ENCODE data around the gene SASH1. TPM values are rescaled to one million over a fixed set of nuclear protein-coding genes. Genes with fewer than 3 reads are reported as not detected.

The SASH1 gene
- 10 to 100 TPM; 66.0 to 91.4 (median 88.4) TPM for total RNA-seq (2021; fragmentation: NEBNext Ultra II Directional; extraction: Animal tissue kit (Norgen Biotek cat#: 25700))
- long read RNA-seq, full-length matches to known transcripts = 2 of 44 reads
- long read RNA-seq, partial matches to known transcripts = 13 of 44 reads
- long read RNA-seq, other reads (novel, unspliced or antisense) = 29 of 44 reads

DNA sequence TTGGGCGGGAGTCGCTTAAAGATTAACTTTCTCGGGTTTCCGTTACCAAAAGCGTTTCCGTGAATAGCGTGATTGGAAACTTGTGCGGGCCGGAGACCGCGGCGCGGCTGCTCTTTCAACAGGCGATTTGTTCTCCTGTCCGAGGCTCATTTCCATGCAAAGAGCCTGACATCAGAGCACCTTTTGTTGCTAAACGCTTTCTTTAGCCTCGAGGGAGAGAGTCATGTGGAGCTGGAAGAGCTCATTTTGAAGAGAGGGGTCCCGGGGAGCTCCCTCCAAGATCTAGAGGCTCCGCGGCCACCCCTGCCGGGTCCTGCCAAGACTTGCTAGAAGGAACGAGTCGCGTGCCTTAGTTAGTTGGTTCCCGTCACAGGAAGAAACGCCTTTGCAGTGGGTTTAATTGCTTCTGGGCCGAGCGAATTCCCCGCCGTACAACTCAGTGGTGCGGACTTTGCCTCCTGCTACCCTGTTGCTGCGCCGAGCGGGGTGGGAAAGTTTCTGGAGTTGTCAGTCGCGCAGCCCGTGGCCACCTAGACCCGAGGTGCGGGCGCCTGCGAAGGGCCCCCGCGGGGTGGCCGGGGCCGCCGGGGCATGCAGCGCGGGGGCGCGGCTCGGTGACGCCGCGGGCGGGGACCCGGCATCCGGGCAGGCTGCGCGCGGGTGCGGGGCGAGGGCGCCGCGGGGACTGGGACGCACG is at the start of gene SASH1:
Gene SASH1, plus strand, starts transcription at position 489 of the 697 bp plus-strand sequence. CDS start 230 bp downstream, outside the sequence.
- no peaks in the 10 kb centered on the region; the same call in 1 of the 2 replicates for H3K36me3 Mint-ChIP-seq (ENCODE audit: low read depth)
- H3K4me1 Mint-ChIP-seq (ENCODE audit: low read depth) = peaks cover 55% of the 10 kb centered on the region
- H3K9me3 Mint-ChIP-seq = no peaks in the 10 kb centered on the region
- peak within 1 kb of the TSS; percentile 94 for H3K4me3 Mint-ChIP-seq
- H3K27me3 Mint-ChIP-seq (ENCODE audit: insufficient read depth) = peaks cover 6% of the 10 kb centered on the region
- H3K27ac Mint-ChIP-seq = peak within 1 kb of the TSS; percentile 99
- DNase-seq = peak; percentile 74
- TF ChIP-seq, protein P1, sequence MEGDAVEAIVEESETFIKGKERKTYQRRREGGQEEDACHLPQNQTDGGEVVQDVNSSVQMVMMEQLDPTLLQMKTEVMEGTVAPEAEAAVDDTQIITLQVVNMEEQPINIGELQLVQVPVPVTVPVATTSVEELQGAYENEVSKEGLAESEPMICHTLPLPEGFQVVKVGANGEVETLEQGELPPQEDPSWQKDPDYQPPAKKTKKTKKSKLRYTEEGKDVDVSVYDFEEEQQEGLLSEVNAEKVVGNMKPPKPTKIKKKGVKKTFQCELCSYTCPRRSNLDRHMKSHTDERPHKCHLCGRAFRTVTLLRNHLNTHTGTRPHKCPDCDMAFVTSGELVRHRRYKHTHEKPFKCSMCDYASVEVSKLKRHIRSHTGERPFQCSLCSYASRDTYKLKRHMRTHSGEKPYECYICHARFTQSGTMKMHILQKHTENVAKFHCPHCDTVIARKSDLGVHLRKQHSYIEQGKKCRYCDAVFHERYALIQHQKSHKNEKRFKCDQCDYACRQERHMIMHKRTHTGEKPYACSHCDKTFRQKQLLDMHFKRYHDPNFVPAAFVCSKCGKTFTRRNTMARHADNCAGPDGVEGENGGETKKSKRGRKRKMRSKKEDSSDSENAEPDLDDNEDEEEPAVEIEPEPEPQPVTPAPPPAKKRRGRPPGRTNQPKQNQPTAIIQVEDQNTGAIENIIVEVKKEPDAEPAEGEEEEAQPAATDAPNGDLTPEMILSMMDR (IDR thresholded peaks at IDR 0.05) = no peak

DNA sequence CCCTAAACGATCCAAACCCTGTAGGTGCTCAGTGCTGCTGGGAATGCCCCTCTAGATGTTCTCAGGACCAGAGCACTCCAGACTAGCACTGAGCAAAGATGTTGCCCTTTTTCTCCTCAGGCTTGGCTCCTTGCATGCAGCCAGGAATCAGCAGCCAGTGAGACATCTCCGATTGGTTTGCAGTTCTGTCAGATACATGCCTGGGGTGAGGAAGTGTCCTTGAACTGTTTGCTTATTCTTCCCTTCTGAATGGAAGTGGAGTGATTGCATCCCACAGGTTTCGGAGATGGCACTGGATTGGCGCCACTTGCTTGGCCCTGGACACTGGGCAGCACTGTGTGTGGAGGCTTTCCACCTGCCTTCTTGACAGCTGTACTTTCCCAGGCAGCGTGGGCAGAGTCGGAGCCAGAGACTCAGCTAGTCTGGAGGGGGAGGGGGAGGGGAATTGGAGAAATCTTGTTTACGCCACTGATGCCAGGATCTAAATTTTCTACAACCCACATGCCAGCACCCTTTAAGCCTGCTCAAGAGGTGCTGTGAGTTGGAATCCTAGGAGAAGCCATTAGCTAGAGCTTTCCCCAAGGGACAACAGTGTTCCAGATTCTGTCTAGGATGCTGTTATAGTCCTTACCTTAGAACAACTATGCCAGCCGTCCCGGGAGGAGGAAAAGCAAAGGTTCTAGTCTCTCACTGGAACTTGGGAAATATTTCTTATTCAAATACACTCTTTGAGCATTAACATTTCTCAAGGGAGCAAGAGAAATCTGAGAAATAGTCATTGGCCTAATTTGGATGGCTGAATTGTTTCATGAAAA is 49.2 kb upstream of the SASH1 start:
- Mint-ChIP-seq H3K36me3 (ENCODE audit: low read depth) (peaks cover 24% of the 10 kb centered on the region), H3K4me1 (ENCODE audit: low read depth) (peaks cover 37% of the 10 kb centered on the region), H3K9me3 (no peaks in the 10 kb centered on the region), H3K4me3 (no peak overlapping the region), H3K27ac (no peak overlapping the region), H3K27me3 (ENCODE audit: insufficient read depth) (no peaks in the 10 kb centered on the region; the same call in 1 of the 2 replicates)
- TF ChIP-seq, protein P1 (IDR thresholded peaks at IDR 0.05) = no peak
- DNase-seq = no peak

DNA sequence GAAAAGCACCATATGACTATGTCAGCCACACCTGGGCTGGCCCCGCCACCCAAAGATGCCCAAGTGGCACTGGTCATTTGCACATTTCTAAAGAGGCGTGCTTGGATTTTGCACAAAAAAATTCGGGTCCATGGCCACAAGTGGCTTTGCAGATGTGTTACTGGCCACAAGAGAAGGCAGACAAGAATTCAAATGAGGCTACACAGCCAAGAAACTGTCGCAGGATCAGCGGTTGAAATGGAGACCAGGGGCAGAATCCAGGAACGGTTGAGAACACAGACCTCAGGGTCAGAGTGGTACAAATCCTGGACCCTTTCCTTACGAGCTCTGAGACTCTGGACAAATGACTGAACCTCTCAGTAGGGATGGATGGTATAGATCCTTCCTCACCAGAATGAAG is 48.6 kb upstream of the SASH1 start:
- Mint-ChIP-seq H3K27me3 (ENCODE audit: insufficient read depth) (no peaks in the 10 kb centered on the region; the same call in 1 of the 2 replicates), H3K4me1 (ENCODE audit: low read depth) (peaks cover 32% of the 10 kb centered on the region), H3K36me3 (ENCODE audit: low read depth) (peaks cover 17% of the 10 kb centered on the region), H3K27ac (no peak overlapping the region; the same call in 1 of the 2 replicates), H3K4me3 (no peak overlapping the region), H3K9me3 (no peaks in the 10 kb centered on the region)
- no peak for DNase-seq
- TF ChIP-seq, protein P1 (IDR thresholded peaks at IDR 0.05) = no peak

DNA sequence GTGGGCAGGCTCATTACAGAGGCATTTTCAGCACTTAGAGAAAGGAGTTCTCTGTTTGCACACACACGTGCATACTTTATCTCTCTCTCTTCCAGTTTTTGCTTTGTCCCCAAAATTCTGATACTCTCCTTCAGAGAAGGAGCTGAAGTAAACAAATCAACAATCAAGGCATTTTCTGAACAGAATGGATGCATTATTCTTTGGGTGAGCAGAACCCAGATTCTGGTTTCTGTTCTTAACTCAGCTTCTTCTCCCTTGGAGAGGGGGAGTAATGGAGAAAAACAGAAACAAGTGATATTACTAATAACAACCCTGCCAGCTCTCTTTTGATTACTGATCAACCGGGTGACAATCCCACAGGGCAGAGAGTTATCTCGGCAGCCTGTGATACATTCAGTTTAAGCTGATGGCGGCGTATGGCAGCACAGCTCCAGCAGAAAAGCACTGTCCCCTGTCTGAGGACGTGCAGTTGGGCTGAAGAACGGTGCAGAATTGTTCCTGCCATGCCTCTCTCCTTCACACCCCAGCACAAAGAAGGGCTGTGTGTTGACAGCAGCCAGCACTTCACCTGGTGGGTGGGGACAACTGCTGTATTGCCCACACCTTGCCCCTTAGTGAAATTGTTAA is 47.3 kb upstream of the SASH1 start:
- Mint-ChIP-seq H3K27ac (no peak overlapping the region), H3K27me3 (ENCODE audit: insufficient read depth) (no peaks in the 10 kb centered on the region; the same call in 1 of the 2 replicates), H3K9me3 (no peaks in the 10 kb centered on the region), H3K4me1 (ENCODE audit: low read depth) (peaks cover 27% of the 10 kb centered on the region), H3K4me3 (no peak overlapping the region), H3K36me3 (ENCODE audit: low read depth) (peaks cover 12% of the 10 kb centered on the region)
- no peak for DNase-seq
- TF ChIP-seq, protein P1 (IDR thresholded peaks at IDR 0.05) = no peak

DNA sequence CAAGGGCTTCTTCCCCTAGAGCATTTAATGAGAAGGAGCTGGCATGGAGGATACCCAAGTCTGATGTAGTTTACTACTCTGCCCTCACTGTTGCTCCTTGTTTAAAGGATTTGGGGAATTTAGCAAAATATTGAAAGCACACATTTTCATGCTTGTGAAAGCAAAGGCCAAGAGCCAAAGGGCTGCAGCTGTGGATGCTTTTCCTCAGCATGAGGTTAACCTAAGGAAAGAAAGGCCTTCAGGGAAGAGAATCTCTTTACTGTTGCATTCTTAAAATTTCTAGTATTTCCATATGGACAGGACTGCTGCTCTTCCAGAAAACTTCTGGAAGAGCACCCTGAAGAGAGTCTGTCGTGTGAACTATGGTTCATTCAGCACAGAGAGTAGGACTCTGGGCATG is 45.9 kb upstream of the SASH1 start:
- H3K9me3 Mint-ChIP-seq = no peaks in the 10 kb centered on the region
- peaks cover 17% of the 10 kb centered on the region for H3K4me1 Mint-ChIP-seq (ENCODE audit: low read depth)
- no peak overlapping the region for H3K4me3 Mint-ChIP-seq
- H3K27ac Mint-ChIP-seq = peak overlapping the region; percentile 18; the same call in 1 of the 2 replicates
- TF ChIP-seq, protein P1 (IDR thresholded peaks at IDR 0.05) = no peak
- no peak for DNase-seq
- H3K36me3 Mint-ChIP-seq (ENCODE audit: low read depth) = peaks cover 12% of the 10 kb centered on the region
- H3K27me3 Mint-ChIP-seq (ENCODE audit: insufficient read depth) = no peaks in the 10 kb centered on the region; the same call in 1 of the 2 replicates
